Activated CD4-positive, alpha-beta T cell treated with anti-CD3 and anti-CD28 coated beads, Interleukin-2, amount 50 U/mL, for 24 hours (primary cell): ENCODE measurements around the gene SLC25A44.
"Not testable (repeated sequence)": the region's sequence is repeated elsewhere in the genome, so short reads cannot be mapped to it uniquely, and the experiment has no call there.

Experiments used
- DNase-seq, 2 donors: peaks; one replicate each; pipeline ENCODE4 v3.0.0-alpha.2; 2020; ENCODE audit warnings: low read depth in 1 of 2, low spot score in 1 of 2

Gene SLC25A44

DNA sequence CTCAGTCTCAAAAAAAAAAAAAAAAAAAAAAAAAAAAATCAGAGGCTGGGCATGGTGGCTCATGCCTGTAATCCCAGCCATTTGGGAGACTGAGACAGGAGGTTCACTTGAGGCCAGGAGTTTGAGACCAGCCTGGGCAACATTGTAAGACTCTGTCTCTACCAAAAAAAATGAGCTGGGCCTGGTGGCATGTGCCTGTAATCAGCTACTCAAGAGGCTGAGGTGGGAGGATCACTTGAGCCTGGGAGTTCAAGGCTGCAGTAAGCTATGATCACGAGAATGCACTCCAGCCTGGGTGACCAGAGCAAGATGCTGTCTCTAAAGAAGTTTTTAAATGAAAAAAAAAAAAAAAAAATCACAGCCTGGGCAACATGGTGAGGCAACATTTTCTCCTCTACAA is 30.2 kb upstream of the SLC25A44 start:
- DNase-seq: no peak

DNA sequence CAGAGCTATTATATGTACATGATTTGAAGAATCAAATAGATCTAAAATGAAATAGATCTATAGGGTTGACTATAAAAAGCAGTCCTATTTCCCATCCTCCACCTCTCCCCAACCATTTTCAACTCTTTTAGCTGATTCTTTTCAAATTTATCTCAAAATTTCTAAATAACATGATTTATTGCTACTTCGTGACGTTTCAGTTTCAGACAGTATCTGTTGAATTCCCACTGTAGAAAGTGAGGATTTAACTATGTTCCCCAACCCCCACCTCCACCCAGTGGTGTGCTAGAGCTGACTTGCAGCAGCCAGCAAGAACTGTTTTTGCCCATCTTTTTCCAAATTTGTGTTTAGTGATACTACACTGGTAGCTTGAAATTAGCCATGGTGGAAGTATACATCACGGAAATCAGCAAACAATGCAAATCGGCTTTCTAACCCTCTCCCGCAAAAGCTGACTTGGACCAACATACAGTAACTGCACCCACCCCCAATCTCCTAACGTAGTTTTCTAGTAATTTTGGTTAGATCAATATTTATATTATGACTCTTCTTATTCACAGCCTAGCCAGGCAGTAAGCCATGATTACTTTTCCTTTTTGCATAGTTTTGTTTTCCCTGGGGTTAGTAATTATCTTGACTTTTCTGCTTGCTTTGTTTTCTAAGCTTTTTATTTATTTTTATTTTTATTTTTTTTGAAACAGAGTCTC is 29.6 kb upstream of the SLC25A44 start:
- no peak for DNase-seq

DNA sequence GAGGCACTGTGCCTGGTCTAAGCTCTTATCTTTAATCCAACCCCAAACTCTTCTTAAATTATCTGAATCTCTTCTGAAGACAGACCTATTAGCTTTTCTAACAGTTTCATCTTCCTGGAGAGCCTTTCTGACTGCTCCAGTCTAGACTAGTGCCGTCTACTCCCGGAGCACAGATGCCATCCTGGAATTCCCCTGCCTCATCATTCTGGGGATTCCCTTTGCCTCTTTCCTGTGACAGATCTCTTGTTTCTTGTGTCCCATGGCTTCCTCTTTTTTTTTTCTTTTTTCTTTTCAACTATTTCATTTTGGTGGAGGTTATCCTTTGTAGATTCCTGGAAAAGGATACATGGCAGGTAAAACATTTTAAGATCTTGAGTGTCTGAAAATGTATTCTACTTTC is 28.8 kb upstream of the SLC25A44 start:
- DNase-seq: no peak

DNA sequence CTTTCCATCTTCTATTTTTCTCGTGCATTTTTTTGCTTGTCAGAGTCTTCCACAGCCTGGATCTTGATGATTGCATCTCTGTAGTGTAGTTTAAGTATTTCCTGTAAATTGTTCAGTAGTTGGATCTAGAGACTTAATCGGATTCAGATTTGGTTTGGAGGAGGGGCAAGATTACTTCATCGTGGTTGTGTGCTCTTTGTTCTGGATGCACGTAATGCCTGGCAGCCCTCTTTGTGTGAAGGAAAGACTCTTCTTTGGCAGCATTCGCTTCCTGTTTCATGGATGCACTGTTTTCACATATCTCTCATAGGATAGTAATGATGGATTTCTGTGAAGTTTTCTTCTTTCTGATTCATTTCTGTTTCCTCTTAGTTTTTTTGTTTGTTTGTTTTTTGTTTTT is 26.4 kb upstream of the SLC25A44 start:
- no peak for DNase-seq

DNA sequence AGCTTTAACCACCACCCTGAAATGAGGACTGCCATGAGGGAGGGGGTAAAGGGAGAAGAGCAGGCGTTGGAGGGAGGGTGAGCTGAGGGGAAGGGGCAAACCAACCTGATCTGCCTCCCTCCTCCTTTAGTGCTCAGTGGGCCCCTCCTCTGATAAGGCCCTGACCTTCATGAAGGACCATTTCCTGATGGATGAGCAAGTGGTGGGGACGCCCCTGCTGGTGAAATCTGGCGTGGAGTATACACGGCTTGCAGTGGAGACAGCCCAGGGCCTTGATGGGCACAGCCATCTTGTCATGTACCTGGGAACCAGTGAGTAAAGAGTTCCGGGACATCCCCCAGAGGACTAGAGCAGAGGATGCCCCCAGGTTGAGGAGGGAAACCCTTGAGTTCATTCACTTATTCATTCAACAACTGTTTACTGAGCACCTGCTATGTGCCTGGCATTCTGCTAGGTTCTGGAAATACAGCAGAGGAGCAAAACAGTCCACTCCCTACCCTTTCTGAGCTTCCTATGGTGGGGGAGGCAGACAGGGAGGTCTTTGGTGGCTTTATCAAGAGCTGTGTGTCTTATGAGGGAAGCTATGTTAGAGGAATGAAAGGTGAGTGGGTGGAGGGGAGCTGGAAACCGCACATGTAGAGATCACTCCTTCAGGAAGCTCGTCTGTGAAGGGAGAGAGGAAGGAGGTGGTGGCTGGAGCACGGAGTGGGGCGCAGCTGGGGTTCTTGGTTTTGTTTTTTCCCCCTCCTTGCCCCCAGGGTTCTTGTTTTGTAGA is 21.0 kb upstream of the SLC25A44 start:
- no peak for DNase-seq

DNA sequence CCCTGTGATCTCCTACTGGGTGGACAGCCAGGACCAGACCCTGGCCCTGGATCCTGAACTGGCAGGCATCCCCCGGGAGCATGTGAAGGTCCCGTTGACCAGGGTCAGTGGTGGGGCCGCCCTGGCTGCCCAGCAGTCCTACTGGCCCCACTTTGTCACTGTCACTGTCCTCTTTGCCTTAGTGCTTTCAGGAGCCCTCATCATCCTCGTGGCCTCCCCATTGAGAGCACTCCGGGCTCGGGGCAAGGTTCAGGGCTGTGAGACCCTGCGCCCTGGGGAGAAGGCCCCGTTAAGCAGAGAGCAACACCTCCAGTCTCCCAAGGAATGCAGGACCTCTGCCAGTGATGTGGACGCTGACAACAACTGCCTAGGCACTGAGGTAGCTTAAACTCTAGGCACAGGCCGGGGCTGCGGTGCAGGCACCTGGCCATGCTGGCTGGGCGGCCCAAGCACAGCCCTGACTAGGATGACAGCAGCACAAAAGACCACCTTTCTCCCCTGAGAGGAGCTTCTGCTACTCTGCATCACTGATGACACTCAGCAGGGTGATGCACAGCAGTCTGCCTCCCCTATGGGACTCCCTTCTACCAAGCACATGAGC is 17.2 kb upstream of the SLC25A44 start:
- no peak for DNase-seq

DNA sequence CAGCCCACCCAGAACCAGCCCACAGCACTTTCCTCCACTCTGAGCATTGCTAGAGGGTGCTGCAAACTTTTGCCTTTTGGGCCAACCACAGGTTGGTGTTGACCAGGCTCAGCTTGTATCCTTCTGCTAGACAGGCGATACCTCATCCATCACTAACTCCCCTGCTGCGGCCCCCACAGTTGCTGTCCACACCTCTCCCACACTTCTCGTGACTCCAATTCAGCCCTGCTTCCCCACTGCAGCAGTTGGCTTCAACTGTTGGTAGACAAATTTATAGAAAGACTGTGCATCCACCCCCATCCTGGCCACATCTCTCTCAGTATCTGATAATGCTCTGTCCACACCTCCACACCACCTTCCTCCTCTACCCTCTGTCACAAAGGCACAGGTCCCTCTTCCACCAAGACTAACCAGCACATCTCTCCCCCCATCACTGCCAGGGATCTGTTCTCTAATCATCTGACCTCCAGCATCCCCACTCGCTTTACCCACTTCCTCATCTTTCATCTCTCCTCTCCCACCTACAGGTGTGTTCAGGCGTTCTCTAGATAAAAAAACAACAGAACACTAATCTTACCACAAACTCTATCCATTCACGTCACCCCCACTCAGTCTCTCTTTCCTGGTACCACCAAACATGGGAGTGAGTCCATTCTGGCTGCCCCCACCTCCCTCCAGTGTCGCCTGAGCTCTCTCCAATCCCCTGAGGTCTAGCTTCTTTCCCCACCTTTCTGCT is 15.8 kb upstream of the SLC25A44 start:
- DNase-seq: no peak

DNA sequence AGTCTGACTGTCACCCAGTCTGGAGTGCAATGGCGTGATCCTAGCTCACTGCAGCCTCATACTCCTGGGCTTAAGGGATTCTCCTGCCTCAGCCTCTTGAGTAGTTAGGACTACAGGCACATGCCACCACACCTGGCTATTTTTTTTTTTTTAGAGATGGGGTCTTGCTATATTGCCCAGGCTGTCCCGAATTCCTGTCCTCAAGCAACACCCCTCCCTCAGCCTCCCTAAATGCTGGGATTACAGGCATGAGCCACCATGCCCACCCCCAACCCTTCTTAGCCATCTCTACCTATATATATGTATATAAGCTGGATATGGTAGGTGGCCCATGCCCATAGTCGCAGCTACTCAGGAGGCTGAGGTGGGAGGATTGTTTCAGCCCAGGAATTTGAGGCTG is 13.4 kb upstream of the SLC25A44 start:
- no peak for DNase-seq

DNA sequence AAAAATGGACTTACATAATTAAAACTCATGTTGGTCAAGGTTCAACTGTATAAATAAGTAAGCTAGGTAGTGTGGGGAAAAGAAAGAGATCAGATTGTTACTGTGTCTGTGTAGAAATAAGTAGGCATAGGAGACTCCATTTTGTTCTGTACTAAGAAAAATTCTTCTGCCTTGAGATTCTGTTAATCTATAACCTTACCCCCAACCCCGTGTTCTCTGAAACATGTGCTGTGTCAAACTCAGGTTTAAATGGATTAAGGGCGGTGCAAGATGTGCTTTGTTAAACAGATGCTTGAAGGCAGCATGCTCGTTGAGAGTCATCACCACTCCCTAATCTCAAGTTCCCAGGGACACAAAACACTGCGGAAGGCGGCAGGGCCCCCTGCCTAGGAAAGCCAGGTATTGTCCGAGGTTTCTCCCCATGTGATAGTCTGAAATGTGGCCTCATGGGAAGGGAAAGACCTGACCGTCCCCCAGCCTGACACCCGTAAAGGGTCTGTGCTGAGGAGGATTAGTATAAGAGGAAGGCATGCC is 12.4 kb upstream of the SLC25A44 start:
- not testable (repeated sequence) for DNase-seq

DNA sequence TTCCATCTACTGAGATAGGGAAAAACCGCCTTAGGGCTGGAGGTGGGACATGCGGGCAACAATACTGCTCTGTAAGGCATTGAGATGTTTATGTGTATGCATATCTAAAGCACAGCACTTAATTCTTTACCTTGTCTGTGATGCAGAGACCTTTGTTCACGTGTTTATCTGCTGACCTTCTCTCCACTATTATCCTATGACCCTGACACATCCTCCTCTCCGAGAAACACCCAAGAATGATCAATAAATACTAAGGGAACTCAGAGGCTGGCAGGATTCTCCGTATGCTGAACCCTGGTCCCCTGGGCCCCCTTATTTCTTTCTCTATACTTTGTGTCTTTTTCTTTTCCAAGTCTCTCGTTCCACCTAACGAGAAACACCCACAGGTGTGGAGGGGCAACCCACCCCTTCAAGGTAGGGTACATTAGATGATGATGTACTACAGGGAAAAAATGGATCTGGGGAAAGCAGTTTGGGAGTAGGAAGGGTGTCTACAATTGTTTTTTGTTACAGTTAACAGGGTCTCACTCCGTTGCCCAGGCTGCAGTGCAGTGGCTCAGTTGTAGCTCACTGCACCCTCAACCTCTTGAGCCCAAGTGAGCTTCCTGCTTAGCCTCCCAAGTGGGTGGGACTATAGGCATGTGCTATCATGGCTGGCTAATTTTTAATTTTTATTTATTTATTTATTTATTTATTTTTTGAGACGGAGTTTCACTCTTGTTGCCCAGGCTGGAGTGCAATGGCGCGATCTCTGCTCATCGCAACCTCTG is 11.7 kb upstream of the SLC25A44 start:
- not testable (repeated sequence) for DNase-seq

DNA sequence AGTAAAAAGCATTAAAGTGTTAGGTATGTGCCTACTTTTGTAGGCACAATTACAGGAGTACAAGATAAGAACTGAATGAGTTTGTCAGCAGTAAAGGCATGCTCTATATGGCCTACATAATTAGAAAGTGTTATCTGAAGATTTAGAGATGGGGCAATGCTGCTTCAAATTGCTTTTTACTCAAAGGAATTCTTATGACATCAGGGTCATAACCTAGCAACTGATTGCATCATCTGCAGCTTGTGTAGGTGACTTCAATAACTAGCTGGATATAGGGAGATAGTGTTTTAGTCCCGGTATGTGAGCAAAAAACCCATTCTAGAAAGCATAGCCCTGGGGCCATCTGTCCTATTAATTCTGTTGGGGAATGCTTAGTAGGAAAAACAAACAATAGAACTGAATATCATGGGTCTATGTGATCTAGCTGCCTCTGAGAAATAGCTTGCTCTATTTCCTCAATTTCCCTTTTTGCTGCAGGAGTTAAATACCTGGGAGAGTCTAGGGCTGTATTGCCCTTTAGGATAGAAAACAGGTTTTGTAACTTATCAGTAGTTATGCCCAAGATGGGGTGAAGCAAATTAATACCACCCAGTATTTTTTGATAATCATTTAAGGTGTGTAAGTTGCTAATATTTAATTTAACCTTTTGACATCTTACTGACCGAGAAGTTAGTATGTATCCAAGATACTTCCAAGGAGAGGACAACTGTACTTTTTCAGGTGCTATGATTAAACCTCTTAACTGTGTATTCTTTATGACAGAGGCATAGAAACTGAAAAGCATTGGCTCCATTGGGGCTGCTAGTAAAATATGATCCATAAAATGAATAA is 7.3 kb upstream of the SLC25A44 start:
- not testable (repeated sequence) for DNase-seq

DNA sequence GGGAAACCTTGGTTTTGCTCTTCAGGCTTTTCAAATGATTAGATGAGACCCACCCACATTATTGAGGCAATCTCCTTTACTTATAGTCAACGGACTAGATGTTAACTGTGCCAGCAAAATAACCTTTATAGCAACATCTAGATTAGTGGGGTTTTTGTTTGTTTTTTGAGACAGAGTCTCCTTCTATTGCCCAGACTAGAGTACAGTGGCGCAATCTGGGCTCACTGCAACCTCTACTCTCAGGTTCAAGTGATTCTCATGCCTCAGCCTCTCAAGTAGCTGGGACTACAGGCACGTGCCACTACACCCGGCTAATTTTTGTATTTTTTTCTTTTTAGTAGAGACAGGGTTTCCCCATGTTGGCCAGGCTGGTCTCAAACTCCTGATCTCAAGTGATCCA is 3.6 kb upstream of the SLC25A44 start:
- not testable (repeated sequence) for DNase-seq

DNA sequence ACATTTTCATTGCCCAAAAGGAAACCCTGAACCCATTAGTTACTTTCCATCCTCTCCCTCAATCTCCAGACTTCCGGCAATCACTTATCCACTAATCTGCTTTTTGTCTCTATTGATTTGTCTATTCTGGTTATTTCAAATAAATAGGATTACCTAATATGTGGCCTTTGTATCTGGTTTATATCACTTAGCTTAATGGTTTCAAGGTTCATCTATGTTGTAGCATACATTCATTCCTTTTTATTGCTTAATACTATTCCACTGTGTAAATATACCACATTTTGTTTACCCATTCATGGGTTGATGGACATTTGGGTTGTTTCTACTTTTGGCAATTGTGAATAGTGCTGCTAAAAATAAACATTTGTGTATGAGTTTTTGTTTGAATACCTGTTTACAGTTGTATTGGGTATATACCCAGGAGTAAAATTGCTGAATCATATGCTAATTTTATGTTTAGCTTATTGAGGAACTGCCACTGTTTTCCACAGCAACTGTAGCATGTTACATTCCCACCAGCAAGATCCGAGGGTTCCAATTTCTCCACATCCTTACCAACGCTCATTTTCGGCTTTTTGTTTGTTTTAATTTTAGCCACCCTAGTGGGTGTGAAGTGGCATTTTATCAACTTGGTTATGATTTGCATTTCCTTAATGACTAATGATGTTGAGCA is 2.5 kb upstream of the SLC25A44 start:
- no peak for DNase-seq

DNA sequence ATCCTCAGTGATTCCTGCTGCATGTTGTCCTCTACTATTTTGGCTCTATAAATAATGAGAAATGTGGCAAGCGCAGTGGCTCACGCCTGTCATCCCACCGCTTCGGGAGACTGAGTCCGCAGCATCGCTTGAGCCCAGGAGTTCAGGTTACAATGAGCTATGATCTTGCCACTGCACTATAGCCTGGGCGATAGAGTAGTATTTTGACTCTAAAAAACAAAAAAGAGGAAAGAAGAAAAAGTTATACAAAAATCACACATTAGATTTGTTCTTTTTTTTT is 756 bp upstream of the SLC25A44 start:
- DNase-seq: no peak

DNA sequence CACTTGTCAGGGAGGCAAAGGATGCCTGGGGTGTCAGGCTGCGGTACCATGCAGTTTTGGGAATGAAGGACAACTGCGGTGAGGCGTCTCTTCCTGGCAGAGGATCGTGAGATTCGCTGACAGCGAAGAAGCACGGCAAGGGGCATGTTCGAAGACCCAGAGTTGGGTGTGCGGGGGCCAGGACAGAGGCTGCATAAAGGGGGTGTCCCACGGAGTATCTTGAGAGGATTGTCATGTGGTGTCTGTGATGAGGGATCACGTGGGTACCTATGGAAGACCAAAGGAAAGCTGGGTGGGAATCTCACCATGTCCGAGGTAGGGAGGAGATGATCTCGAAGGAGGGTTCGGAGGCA is 372 bp downstream of the SLC25A44 start:
- no peak for DNase-seq

DNA sequence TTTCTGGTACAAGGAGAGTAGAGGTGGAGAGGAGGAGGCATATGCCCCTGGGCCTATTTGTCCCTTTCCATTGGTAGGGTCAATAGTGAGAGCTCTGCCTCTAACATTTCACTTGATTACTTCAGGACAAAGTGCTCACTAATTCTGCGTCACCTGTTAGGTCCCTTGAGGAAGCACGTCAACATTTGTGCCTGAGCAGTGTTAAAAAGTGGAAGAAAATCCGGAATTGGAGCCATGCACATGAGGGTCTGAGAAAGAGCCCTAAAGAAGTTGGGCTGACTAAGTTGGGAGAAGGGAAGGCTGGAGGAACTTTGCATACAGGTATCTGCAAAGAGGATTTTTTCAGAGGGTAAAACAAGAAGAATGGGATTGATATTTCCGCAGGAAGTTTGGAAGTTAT is 1.9 kb downstream of the SLC25A44 start:
- no peak for DNase-seq

DNA sequence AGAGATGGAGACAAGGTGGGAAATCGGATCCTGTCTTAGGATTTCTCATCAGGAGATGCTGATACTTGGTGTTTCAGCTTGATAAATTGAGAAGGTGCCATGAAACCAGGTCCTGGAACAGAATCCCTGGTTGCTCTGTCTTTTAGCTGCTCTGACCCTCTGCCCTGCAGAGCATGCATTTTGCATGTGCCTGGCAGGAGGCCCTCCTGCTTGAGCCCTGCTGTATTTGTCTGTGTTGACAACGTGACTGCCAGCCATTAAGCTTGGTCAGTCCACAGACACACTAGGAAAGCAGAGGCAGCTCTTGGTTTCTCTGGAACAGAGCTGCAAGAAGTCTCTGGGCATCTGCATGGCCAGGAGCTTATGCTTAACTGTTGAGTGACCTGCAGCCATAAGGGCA is 2.5 kb downstream of the SLC25A44 start:
- no peak for DNase-seq

DNA sequence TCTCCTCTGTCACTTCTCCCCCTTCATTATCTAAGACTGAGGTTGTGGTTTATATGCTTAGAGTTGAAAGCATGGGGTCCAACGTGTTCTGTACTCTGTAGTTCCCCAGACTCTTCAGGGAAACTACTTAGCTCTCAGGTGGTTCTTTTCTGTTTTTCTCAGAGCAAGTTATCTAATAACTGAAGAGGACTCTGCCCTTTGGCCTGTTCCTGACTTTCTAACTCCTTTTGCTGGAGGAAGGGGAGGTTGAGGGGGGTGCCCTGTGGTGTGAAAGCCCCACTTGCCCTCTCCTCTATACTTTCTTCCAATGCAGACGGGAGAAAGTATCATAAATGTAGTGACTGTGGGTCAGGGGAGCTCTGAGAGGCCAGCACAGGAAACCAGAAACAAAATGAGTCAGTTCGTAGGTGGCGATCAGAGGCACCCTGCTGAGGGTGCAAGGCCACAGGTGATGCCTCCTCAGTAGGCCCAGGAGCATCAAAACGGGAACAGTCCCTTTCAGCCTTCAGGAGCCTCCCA is 5.0 kb downstream of the SLC25A44 start:
- no peak for DNase-seq

DNA sequence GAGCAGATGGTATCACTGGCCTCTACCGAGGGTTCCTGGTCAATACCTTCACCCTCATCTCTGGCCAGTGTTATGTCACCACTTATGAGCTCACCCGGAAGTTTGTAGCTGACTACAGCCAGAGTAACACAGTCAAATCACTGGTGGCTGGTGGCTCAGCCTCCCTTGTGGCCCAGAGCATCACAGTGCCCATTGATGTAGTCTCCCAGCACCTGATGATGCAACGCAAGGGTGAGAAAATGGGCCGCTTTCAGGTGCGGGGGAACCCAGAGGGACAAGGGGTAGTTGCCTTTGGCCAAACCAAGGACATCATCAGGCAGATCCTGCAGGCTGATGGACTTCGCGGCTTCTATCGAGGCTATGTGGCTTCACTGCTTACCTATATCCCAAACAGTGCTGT is 6.1 kb downstream of the SLC25A44 start:
- no peak for DNase-seq
